ENCODE results near the gene NATD1.

GRCh38 chr17:21231533-21231932, 21.7 kb downstream of the NATD1 start:
- TF ChIP-seq TCF7L2 (IDR thresholded peaks at IDR 0.05; ENCODE audit: low read depth, low read length) (no peak), HCFC1 (IDR thresholded peaks at IDR 0.05; ENCODE audit: low read depth, low read length) (no peak), CTCF (IDR thresholded peaks at IDR 0.05 in 2 of 3, conservative IDR thresholded peaks at IDR 0.05 in 1 of 3; ENCODE audit: insufficient read depth in 2 of 3, low read depth in 1 of 3, low read length in 3 of 3) (no peak), EP300 (IDR thresholded peaks at IDR 0.05; ENCODE audit: low read length) (no peak), RFX5 (IDR thresholded peaks at IDR 0.05; ENCODE audit: low read depth, low read length) (no peak), ZNF780A (CRISPR knock-in tag; IDR thresholded peaks at IDR 0.05) (no peak), ARID3A (IDR thresholded peaks at IDR 0.05; ENCODE audit: borderline replicate concordance, low read depth, low read length) (no peak), FOXK2 (conservative IDR thresholded peaks at IDR 0.05 in 1 of 2, IDR thresholded peaks at IDR 0.05 in 1 of 2; ENCODE audit: low read depth in 2 of 2) (no peak), BHLHE40 (IDR thresholded peaks at IDR 0.05; ENCODE audit: low read length) (no peak)

All from K562 (cell line).